GM18526 (cell line): ENCODE data around the gene RBKS.

Experiments used
- POLR2A ChIP-seq: IDR thresholded peaks from 3 replicates; pipeline ENCODE4 v1.6.1; 2011; ENCODE audit not compliant: insufficient read length; ENCODE audit errors: extremely low read depth

Gene RBKS

DNA sequence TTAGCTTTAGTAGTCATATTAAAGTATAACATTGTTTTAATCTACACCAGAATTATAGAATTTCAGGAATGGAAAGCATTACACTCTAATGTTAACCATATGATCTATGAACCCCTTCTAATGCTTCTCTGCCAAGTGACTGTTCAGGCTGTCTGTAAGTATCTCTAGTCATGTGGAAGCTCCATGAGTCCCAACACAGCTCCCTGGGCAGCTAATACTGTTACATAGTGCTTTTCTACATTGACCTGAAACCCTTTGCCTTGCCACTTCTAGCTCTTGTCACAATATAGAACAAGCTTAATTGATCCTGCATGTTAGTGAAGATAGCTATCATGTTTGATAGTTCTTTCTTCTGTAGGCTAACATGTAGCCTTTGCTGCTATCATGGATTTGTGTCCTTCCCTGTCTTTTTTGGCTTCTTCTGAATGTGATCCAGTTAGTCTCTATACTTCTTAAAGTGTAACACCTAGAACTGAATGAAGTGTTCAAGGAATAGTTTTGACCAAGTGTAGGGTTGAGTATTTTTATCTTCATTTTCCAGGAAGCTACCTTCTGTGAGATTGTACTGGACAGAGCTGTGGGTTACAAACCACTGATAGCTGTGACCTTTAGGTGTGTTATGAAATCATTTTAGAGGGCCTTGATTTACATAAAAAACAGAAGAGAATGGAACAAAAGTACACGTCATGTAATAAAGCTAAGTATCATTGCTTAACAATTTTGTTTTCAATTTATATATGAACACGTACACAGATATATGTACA lies 24.0 kb upstream of the RBKS start:
- no peak for TF ChIP-seq POLR2A

DNA sequence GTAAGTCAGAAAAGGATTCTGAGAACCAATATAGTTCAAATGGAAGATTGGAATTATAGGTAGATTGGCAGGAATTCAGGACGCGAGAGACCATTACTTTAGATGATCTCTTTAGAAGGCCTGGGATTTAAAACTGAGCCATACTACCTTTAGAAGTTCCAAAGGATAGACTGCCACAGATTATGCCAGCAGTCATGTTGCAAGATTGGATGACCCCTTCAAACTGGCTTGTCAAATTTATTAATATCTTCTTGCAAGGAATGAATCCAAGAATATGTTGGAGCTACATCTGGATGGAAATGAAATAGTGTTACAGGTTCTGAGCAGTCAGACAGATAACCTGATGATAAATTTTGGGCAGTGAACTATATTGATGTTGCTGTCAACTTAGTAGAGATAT lies 22.3 kb upstream of the RBKS start:
- no peak for TF ChIP-seq POLR2A

DNA sequence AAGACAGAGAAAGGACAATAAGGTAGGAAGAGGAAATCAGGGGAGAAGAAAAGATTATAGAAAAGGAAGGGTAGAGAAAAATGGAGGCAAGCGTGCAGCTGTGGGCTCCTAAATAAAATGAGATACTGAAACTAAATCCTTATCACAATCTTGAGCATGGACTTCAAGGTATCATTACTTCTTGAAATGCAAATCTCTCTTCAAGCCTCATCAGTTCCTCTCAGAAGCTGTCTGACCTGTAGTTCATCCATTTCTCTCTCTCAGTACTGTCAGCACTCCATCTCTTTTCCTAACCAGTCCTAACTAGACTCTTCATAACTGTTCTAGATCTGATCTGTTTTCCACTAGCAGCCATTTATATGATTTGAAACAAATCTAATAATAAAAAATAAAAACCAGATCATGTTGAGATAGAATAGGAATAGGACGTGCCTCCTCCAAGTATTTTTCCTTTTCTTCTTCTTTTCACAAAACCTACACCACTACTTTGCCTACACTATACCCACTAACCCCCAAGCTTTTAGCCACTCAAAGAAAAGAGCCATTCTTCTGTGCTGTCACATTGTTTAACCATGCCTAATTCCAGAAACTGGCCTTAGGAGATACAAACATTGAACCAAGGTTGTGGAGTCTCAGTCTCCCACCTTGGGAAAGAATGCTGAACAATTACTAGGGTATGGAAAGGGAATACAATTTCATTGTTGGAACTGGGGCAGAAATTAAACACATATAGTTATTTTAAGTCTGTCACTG lies 21.4 kb upstream of the RBKS start:
- TF ChIP-seq POLR2A, result no peak

GRCh38 chr2:27909901-27910300 lies 19.7 kb upstream of the RBKS start:
- no peak for TF ChIP-seq POLR2A

DNA sequence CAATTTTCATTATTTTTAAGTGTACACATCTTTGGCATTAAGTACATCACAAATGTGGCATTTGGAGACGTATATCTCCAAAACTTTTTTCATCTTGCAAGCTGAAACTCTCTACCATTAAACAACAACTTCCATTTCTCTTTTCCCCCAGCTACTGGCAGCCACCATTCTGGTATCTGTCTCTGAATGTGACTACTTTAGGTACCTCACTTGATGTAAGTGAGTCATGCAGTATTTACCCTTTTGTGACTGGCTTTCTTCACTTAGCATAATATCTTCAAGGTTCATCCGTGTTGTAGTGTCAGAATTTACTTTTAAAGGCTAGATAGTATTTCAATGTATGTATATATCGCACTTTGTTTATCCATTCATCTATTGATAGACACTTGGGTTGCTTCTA lies 17.4 kb upstream of the RBKS start:
- TF ChIP-seq POLR2A, result no peak

DNA sequence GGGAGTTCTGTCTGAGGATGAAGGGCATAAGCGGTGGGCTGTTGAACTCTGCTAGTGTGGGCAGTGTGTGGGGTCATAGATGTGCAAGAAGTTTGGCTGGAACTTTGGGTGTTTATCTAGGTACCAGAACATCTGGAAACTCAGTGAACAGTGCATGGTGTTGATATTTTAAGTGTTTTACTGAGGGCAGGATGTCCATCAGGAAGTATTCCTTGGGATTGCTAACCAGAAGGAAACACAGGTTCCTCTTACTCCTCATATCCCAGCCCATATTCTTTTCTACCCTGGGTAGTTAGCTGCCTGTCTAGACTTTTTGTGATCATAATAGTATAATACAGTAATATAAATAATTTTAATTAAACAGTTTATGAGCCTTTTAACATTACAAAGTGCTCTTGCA lies 15.9 kb upstream of the RBKS start:
- TF ChIP-seq POLR2A, result no peak

DNA sequence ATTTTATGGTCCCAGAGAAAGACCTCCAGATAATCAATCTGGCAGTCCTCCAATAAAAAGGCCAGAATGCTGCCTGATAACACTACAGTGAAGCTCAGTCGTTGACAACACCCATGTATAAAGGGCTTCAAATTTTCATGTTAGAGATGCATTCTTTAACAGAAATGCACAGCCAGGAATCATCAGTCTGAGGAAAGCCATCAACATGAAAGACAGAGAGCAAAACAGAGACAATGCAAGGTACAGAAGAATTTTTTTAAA lies 14.1 kb upstream of the RBKS start:
- TF ChIP-seq POLR2A, result no peak

- TF ChIP-seq POLR2A, result no peak
These were observed 13.6 kb upstream of the RBKS start for GRCh38 chr2:27903649-27904404.

GRCh38 chr2:27903018-27903417 lies 12.8 kb upstream of the RBKS start:
- TF ChIP-seq POLR2A, result no peak

DNA sequence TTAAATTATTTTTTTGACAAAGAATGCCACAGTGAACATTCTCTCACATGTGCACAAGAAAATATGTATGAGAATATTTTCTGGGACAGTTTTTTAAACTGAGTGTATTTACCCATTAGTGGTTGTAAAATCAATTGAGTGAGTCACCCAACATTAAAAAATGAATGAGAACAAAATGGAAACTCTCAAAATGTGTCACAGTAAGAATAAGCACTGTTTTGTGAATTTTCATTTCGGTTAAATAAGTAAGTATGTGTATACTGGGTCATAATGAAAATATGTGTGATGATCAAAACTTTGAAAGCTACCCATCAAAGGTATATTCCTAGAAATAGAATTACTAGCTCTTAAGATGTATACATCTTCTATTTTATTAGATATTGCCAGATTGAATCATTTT lies 11.9 kb upstream of the RBKS start:
- no peak for TF ChIP-seq POLR2A

DNA sequence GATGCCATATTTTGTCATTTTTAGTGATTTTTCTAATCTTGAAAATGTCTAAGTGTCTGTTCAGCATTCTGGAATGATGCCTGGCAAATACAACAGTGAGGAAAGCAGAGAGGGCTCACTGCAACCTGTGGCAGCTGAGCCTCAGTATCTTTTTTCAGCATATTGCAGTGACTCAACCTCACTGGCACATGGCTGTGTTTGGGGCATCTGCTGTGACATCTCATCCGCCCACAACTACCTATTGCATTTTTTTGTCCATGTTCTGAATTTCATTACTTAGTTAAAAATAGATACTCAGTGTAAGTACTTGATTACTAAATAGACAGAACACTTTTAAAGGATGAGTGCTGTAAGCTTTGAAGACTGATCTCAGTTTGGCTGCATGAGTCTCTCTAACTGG lies 11.0 kb upstream of the RBKS start:
- TF ChIP-seq POLR2A, result no peak

DNA sequence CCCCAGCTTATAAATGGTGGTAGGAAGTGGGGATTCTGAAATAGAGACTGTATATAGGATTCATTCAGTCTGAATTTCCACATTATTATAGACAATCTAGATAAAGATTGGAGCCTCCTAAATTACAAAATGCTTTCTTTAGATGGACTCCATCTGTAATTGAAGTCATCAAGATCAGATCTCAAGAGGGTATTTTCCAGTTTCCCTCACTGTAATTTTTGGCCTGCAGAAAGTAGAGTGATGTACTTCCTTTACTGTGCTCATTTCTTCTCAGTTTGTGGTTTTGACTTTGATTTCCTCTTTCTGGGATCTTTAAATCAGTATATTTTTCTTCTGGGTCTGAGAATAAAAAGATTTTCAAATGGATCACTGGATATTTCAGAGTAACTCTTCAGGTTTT lies 7.5 kb upstream of the RBKS start:
- TF ChIP-seq POLR2A, result no peak

GRCh38 chr2:27893006-27893405 lies 2.8 kb upstream of the RBKS start:
- no peak for TF ChIP-seq POLR2A

GRCh38 chr2:27891673-27892105 lies 1.5 kb upstream of the RBKS start:
- no peak for TF ChIP-seq POLR2A

DNA sequence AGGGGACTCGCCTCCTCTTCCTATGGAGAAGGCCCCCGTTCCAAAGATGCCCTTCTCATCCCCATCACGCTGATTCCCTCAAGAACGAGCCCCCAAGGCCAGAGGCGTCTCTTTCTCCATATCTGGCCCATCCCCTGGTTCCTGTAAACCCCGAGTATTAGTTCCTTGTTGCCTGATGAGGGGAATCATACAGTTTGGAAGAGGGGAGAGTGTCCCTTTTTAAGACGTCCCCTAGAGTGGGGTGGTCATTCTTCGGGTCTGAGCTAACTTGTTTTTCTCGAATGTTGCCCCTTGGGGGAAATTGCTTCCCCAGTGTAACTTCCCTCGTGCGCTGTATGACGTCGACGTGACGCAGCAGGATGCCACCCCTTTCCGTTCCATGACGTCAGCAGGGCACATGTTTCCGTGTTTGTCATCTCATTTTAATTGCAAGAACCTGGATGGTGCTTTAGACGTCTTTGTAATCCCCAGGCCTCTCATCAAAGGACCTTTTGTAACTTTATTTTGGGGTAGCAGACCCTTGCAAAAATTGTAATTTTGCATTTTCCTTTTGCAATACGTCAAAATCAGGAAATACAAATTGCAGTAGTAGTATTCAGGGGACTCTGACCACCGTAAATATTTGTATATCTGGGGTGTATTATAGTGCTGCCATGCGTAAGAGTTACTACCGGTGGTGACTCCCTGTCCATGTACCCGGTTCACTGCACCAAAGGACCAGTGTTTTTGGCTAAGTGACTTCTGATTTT lies 911 bp upstream of the RBKS start:
- TF ChIP-seq POLR2A, result no peak

DNA sequence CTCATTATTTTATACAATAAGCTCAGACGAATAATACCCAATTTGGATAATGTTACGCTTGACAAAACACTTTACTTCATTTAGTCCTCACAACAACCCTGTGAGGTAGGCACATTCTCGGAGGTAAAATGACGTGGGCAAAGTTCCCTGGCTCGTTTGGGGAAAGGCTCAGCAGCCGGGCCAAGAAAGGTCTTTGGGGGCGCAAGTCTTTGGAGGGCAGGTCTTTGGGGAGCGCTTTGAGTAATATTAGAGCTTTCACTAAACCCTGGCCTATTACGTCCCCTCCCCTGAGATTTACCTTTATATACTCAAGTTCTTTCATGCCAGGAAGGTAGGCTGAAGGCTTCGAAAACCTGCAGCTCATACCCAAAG lies 427 bp downstream of the RBKS start:
- TF ChIP-seq POLR2A, result no peak

DNA sequence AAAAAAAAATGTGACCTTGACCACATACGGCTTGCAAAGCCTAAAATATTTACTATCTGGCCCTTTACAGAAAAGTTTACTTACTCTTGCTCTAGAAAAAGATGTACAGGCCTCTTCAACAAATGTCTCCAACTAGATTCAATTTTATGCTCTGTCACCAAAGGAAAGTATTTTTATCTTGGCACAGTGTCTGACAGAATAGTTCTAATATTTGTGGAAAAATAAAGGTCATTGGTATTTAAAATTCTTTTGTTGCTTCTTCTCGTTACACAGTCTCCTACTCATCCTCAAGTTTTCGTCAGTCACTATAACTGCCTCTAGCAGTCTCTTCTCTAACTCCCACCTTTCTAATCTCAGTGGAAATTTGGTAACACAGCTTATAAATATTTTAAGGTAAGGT lies 1.4 kb downstream of the RBKS start:
- TF ChIP-seq POLR2A, result no peak
